ENCODE results near the gene CFAP251.

- TF ChIP-seq, protein P1, sequence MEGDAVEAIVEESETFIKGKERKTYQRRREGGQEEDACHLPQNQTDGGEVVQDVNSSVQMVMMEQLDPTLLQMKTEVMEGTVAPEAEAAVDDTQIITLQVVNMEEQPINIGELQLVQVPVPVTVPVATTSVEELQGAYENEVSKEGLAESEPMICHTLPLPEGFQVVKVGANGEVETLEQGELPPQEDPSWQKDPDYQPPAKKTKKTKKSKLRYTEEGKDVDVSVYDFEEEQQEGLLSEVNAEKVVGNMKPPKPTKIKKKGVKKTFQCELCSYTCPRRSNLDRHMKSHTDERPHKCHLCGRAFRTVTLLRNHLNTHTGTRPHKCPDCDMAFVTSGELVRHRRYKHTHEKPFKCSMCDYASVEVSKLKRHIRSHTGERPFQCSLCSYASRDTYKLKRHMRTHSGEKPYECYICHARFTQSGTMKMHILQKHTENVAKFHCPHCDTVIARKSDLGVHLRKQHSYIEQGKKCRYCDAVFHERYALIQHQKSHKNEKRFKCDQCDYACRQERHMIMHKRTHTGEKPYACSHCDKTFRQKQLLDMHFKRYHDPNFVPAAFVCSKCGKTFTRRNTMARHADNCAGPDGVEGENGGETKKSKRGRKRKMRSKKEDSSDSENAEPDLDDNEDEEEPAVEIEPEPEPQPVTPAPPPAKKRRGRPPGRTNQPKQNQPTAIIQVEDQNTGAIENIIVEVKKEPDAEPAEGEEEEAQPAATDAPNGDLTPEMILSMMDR (IDR thresholded peaks at IDR 0.05; ENCODE audit: poor library complexity): no peak
- TF ChIP-seq EZH2 (IDR thresholded peaks at IDR 0.05; ENCODE audit: borderline replicate concordance): no peak
These were observed 56.6 kb downstream of the CFAP251 start for GRCh38 chr12:121975021-121975420.
